Measurements from ENCODE around the gene NDOR1. TPM values are rescaled to one million over a fixed set of nuclear protein-coding genes. Genes with fewer than 3 reads are reported as not detected.

The NDOR1 gene
- total RNA-seq, 4 donors from 2014 or later: 8.1 to 18.6 (median 11.6) TPM

DNA sequence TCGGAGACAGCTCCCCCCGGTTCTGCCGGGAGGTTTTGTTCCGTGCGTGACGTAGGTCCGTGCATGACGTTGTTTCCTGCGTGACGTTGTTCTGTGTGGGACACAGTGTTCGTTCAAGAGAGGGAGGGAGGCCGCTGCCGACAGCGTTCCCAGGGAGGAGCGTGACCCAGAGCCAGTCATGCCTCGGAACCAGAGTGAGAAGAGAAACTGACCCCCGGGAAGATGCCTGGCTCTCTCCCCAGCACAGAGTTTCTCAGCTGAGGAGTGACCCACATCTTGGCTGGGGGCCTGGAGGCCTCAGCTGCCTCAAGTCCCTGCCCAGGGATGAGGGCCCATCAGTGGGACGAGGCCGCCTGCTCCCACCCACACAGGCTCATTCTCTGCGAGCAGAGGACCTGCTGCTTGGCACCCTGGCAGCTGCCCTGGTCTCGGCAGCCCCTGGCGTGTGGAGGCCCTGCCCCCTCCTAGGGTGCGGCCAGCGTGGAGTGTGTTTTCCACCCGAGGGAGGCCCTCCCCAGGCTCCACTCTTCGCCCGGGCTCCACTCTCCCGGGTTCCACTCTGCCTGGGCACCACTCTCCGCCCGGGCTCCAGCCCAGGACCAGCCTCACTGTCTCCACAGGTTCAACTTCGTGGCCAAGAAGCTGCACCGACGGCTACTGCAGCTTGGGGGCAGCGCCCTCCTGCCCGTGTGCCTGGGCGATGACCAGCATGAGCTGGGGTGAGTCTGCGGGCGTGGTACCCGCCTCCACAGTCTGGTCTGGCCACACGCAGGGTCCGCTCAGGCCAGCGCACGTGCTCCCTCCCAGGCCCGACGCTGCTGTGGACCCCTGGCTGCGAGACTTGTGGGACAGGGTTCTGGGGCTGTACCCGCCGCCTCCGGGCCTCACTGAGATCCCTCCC lies 7.9 kb downstream of the NDOR1 start:
- WGBS, 2 donors: 90 to 93% methylated on average over 45 to 49 of the region's 49 CpGs
- H3K4me3 ChIP-seq (ENCODE audit: low read depth, poor library complexity, severe bottlenecking): no peak overlapping the region
- DNase-seq (ENCODE audit: low spot score in 2 of 2): no peak
- intact Hi-C loops (cut with DNase I; ENCODE audit: low total_unique reads): no loop called here
- TF ChIP-seq, protein P1, sequence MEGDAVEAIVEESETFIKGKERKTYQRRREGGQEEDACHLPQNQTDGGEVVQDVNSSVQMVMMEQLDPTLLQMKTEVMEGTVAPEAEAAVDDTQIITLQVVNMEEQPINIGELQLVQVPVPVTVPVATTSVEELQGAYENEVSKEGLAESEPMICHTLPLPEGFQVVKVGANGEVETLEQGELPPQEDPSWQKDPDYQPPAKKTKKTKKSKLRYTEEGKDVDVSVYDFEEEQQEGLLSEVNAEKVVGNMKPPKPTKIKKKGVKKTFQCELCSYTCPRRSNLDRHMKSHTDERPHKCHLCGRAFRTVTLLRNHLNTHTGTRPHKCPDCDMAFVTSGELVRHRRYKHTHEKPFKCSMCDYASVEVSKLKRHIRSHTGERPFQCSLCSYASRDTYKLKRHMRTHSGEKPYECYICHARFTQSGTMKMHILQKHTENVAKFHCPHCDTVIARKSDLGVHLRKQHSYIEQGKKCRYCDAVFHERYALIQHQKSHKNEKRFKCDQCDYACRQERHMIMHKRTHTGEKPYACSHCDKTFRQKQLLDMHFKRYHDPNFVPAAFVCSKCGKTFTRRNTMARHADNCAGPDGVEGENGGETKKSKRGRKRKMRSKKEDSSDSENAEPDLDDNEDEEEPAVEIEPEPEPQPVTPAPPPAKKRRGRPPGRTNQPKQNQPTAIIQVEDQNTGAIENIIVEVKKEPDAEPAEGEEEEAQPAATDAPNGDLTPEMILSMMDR (IDR thresholded peaks at IDR 0.05): no peak
- no peak for TF ChIP-seq POLR2A (IDR thresholded peaks at IDR 0.05)

DNA sequence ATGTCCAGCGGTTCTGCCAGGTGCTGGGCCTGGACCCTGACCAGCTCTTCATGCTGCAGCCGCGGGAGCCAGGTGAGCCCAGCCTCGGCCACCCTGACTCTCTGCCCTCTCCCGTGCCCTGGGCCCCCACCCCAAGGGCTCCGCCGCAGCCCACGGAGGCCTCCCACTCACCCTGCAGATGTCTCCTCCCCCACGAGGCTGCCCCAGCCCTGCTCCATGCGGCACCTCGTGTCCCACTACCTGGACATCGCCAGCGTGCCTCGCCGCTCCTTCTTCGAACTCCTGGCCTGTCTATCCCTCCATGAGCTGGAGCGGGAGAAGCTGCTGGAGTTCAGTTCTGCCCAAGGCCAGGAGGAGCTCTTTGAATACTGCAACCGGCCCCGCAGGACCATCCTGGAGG lies 9.1 kb downstream of the NDOR1 start:
- DNase-seq (ENCODE audit: low spot score in 2 of 2): no peak
- 91 to 95% methylated on average over 18 to 19 of the region's 19 CpGs for WGBS, 2 donors
- intact Hi-C loops (cut with DNase I; ENCODE audit: low total_unique reads): no loop called here
- no peak overlapping the region for H3K4me3 ChIP-seq (ENCODE audit: low read depth, poor library complexity, severe bottlenecking)
- TF ChIP-seq, protein P1 (IDR thresholded peaks at IDR 0.05): no peak
- no peak for TF ChIP-seq POLR2A (IDR thresholded peaks at IDR 0.05)

DNA sequence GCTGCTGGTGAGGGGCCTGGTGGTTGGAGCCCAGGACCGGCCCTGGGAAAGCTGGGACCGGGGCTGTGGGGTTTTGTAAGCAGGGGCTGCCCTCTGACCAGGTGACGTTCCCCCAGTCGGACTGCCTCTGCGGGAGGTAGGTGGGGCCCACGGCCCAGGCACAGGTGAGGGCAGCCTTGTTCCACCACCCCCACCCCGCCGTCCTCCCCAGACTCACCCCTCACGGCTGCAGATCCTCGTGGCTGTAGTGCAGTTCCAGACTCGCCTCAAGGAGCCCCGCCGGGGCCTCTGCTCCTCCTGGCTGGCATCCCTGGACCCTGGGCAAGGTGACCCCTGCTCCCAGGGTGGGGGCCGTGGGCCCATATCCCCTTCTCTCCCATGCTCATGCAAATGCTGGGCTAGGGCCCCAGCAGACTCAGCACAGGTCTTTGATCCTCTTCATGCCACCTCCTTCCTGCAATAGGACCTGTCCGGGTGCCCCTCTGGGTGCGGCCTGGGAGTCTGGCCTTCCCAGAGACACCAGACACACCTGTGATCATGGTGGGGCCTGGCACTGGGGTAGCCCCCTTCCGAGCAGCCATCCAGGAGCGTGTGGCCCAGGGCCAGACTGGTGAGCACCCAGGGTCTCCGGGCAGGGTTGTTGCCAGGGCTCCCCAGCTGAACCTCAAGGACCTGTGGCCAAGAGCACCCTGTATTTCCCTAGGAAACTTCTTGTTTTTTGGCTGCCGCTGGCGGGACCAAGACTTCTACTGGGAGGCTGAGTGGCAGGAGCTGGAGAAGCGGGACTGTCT lies 9.9 kb downstream of the NDOR1 start:
- WGBS, 2 donors: 92 to 96% methylated on average over 18 to 19 of the region's 22 CpGs
- intact Hi-C loops (cut with DNase I; ENCODE audit: low total_unique reads): no loop called here
- no peak for DNase-seq (ENCODE audit: low spot score in 2 of 2)

DNA sequence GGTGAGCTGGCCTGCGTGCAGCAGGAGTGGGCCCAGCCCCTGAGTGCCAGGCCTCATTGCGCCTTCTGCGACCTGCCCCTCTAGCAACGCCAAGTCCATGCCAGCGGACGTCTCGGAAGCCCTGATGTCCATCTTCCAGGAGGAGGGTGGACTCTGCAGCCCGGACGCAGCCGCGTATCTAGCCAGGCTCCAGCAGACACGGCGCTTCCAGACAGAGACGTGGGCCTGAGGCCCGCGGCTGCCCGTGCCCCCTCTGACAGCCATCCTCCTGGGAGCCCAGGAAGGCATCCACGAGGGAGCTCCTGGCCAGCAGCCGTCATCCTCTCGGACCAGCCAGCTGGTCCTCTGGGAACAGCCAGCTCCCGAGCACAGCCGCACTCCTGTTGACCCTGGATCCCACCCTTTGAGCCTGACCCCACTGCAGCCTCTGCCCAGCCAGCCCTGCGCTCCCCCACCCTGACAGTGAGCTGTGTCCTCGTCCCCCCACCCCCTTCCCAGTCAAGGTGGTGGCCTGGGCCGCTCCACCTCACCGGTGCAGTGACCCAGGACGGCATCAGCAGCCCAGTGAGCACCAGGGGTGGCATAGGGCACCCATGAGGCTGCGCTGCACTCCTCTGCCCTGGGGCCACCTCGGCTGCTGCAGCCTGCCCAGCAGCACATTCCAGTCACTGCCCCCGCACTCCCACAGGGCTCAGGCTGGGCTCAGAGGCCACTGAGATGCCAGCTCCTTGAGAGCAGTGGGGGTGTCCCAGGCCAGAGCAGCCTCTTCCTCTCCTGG lies 10.9 kb downstream of the NDOR1 start:
- intact Hi-C loops (cut with DNase I; ENCODE audit: low total_unique reads): no loop called here
- WGBS, 2 donors: 90 to 92% methylated on average over 19 to 29 of the region's 30 CpGs
- H3K4me3 ChIP-seq (ENCODE audit: low read depth, poor library complexity, severe bottlenecking): no peak overlapping the region
- no peak for DNase-seq (ENCODE audit: low spot score in 2 of 2)
- TF ChIP-seq POLR2A (IDR thresholded peaks at IDR 0.05): no peak
- TF ChIP-seq, protein P1 (IDR thresholded peaks at IDR 0.05): no peak

More for the DNA sequence above, 9.9 kb downstream of the NDOR1 start:
- TF ChIP-seq POLR2A (IDR thresholded peaks at IDR 0.05): no peak
- TF ChIP-seq, protein P1 (IDR thresholded peaks at IDR 0.05): no peak
- H3K4me3 ChIP-seq (ENCODE audit: low read depth, poor library complexity, severe bottlenecking): no peak overlapping the region
